ENCODE results near the gene ITIH4. TPM values are rescaled to one million over a fixed set of nuclear protein-coding genes. Genes with fewer than 3 reads are reported as not detected.

Gene ITIH4
- total RNA-seq, 3 donors from 2014 or later: 1.9 to 6.0 (median 4.3) TPM

DNA sequence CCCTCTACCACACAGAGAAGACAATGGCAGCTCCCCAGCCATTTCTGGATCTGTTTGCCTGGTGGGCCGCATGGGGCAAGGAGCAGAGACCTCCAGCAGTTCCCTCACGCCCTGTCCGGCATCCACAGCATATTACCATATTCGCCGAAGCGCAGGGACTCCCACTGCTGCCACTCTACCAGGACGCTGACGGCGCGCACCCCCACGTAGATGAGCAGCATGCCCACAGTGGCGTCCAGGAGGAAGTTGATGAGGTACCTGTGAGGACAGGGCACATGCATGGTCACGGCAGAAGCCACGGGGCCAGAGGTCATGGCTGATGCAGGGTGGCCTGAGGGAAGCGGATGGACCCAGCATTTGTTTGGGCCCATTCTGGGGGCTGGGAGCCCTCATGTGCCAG lies 19.2 kb upstream of the ITIH4 start:
- Histone ChIP-seq H3K36me3 (ENCODE audit: low read depth) (no peaks in the 10 kb centered on the region), H3K9me3 (no peaks in the 10 kb centered on the region), H3K4me1 (ENCODE audit: low read depth) (no peaks in the 10 kb centered on the region), H3K4me3 (no peak overlapping the region)
- ATAC-seq (no peak), DNase-seq (no peak)
- intact Hi-C loops (cut with DNase I, micrococcal nuclease): no loop called here
- TF ChIP-seq, protein P1, sequence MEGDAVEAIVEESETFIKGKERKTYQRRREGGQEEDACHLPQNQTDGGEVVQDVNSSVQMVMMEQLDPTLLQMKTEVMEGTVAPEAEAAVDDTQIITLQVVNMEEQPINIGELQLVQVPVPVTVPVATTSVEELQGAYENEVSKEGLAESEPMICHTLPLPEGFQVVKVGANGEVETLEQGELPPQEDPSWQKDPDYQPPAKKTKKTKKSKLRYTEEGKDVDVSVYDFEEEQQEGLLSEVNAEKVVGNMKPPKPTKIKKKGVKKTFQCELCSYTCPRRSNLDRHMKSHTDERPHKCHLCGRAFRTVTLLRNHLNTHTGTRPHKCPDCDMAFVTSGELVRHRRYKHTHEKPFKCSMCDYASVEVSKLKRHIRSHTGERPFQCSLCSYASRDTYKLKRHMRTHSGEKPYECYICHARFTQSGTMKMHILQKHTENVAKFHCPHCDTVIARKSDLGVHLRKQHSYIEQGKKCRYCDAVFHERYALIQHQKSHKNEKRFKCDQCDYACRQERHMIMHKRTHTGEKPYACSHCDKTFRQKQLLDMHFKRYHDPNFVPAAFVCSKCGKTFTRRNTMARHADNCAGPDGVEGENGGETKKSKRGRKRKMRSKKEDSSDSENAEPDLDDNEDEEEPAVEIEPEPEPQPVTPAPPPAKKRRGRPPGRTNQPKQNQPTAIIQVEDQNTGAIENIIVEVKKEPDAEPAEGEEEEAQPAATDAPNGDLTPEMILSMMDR (IDR thresholded peaks at IDR 0.05): no peak

DNA sequence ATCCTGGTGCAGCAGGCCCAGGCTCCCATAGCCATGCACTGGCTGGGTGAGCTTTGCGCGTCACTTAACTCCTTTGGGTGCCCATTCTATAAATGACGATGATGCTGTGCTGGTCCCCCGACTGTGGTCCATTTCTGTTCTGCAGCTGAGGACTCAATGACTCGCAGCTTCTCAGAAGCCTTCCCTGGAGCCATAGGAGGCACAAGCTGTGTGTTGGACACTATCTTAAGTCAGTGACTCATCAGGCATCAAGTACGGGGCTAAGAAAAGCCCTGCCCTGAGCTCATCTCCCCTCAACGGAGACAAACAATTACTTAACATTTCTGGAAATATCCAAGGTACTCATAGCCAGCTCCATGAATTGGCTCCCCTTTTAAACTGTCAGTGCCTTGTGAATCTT lies 18.1 kb upstream of the ITIH4 start:
- H3K4me1 ChIP-seq (ENCODE audit: low read depth): no peaks in the 10 kb centered on the region
- no peaks in the 10 kb centered on the region for H3K36me3 ChIP-seq (ENCODE audit: low read depth)
- ATAC-seq (peak; percentile 31), DNase-seq (no peak)
- no peaks in the 10 kb centered on the region for H3K9me3 ChIP-seq
- no peak overlapping the region for H3K4me3 ChIP-seq
- intact Hi-C loops (cut with DNase I, micrococcal nuclease): no loop called here
- TF ChIP-seq, protein P1 (IDR thresholded peaks at IDR 0.05): no peak

DNA sequence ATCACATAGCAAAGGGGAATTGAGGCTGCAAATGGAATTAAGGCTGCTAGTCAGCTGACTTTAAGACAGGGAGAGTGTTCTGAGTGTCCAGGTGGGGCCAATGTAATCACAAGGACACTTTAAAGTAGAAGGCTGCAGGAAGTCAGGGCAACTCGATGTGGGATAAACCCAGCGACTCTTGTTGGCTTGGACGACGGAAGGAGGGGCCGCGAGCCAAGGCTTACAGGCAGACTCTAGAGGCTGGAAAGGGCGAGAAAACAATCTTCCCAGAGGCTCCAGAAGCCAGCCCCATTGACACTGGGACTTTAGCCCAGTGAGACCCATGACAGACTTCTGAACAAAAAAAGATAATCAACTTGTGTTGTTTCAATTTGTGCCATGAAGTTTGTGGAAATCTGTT lies 17.3 kb upstream of the ITIH4 start:
- Histone ChIP-seq H3K4me3 (no peak overlapping the region), H3K9me3 (no peaks in the 10 kb centered on the region), H3K4me1 (ENCODE audit: low read depth) (no peaks in the 10 kb centered on the region), H3K36me3 (ENCODE audit: low read depth) (no peaks in the 10 kb centered on the region)
- DNase-seq: no peak
- TF ChIP-seq, protein P1 (IDR thresholded peaks at IDR 0.05): no peak
- intact Hi-C loops (cut with DNase I, micrococcal nuclease): no loop called here
- no peak for ATAC-seq

DNA sequence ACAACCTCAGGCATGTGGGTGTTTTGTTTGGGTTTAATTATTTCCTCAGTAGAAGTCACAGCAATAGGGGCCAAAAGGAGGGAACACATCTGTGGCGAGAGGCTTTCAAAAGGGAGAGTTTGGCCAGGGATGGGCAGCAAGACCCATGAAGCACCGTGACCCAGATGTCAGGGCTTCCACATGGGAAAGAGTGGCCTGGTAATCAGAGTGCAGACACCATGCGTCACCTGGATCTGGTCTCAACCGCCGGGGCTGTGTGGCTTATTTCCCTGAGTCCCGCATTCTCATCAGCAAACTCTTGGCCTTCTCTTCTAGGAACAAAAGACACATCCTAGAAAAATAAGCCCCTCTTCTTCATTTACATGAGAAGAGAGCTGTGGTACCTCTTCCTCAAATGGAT lies 16.8 kb upstream of the ITIH4 start:
- Histone ChIP-seq H3K9me3 (no peaks in the 10 kb centered on the region), H3K4me1 (ENCODE audit: low read depth) (no peaks in the 10 kb centered on the region), H3K36me3 (ENCODE audit: low read depth) (no peaks in the 10 kb centered on the region), H3K4me3 (no peak overlapping the region)
- ATAC-seq: no peak
- no peak for DNase-seq
- TF ChIP-seq, protein P1 (IDR thresholded peaks at IDR 0.05): no peak
- intact Hi-C loops (cut with DNase I, micrococcal nuclease): no loop called here

DNA sequence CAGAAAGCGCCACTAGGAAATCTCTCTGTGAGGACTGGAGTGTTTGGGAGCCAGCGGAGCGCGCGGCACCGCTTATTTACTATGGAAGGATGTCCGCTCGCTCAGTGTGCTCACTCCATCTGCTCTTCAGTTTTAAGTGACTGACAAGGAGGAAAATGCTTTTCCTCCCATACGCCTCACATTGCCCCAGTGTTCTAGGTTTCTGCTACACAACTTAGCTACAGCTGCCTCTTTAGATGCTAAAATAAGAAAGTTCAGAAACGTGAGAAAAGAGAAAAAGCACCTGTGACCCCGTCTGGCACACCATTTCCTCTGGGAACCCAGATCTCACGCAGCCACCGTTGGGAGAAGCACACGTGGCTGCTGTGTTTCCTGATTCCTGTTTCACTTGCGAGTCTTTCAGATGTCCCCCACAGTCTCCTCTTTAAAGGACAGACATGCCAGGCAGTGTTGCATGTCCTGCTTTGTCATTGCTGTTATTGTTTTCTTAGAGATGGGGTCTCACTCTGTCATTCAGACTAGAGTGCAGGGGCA lies 16.0 kb upstream of the ITIH4 start:
- TF ChIP-seq, protein P1 (IDR thresholded peaks at IDR 0.05): no peak
- no peak for DNase-seq
- H3K4me1 ChIP-seq (ENCODE audit: low read depth): no peaks in the 10 kb centered on the region
- ATAC-seq: no peak
- no peaks in the 10 kb centered on the region for H3K36me3 ChIP-seq (ENCODE audit: low read depth)
- no peaks in the 10 kb centered on the region for H3K9me3 ChIP-seq
- intact Hi-C loops (cut with DNase I, micrococcal nuclease): no loop called here
- no peak overlapping the region for H3K4me3 ChIP-seq

Data from mucosa of descending colon (tissue), 3 donors.